H9 (cell line): ENCODE data around the gene CCSER2. TPM values are rescaled to one million over a fixed set of nuclear protein-coding genes. Genes with fewer than 3 reads are reported as not detected.

ENCODE experiments used
- DNase-seq: peaks from one replicate; pipeline ENCODE4 v3.0.0-alpha.2; 2017
- H2AFZ ChIP-seq: one replicate; pipeline ENCODE4 v1.6.1; 2013; ENCODE audit warnings: mild to moderate bottlenecking, low read length, control low read depth, moderate library complexity
- H2AK5ac ChIP-seq: 2 replicates; pipeline ENCODE4 v1.6.1; 2013; ENCODE audit warnings: low read length, control low read depth, mixed read lengths; ENCODE audit not compliant: insufficient read length
- H2BK120ac ChIP-seq: one replicate; pipeline ENCODE4 v1.6.1; 2013; ENCODE audit warnings: low read depth, mild to moderate bottlenecking, low read length, control low read depth, inconsistent platforms; ENCODE audit not compliant: poor library complexity, severe bottlenecking
- H2BK12ac ChIP-seq: 2 replicates; pipeline ENCODE4 v1.6.1; 2013; ENCODE audit warnings: low read length, control low read depth, mixed read lengths, low read depth; ENCODE audit not compliant: insufficient read length
- H2BK15ac ChIP-seq: 2 replicates; pipeline ENCODE4 v1.6.1; 2013; ENCODE audit warnings: low read depth, low read length, control low read depth
- H2BK20ac ChIP-seq: one replicate; pipeline ENCODE4 v1.6.1; 2013; ENCODE audit warnings: low read depth, mild to moderate bottlenecking, low read length, control low read depth, inconsistent platforms; ENCODE audit not compliant: poor library complexity, severe bottlenecking
- H2BK5ac ChIP-seq: 2 replicates; pipeline ENCODE4 v1.6.1; 2013; ENCODE audit warnings: low read length, control low read depth, mixed read lengths; ENCODE audit not compliant: insufficient read length
- H3K14ac ChIP-seq: 2 replicates; pipeline ENCODE4 v1.6.1; 2013; ENCODE audit warnings: low read length, control low read depth; ENCODE audit not compliant: insufficient read depth
- H3K18ac ChIP-seq: 2 replicates; pipeline ENCODE4 v1.6.1; 2013; ENCODE audit warnings: low read depth, mild to moderate bottlenecking, mixed read lengths, low read length, control low read depth; ENCODE audit not compliant: insufficient read length
- H3K23ac ChIP-seq: 2 replicates; pipeline ENCODE4 v1.6.1; 2013; ENCODE audit warnings: low read length, control low read depth, mixed read lengths, low read depth; ENCODE audit not compliant: insufficient read length
- H3K23me2 ChIP-seq: 2 replicates; pipeline ENCODE4 v1.6.1; 2013; ENCODE audit warnings: low read depth, mild to moderate bottlenecking, mixed read lengths, low read length, control low read depth; ENCODE audit not compliant: insufficient read length, poor library complexity, severe bottlenecking
- H3K27ac ChIP-seq: 2 replicates; pipeline ENCODE4 v1.5.1; 2013; ENCODE audit warnings: low read length, control low read depth, mixed read lengths, low read depth; ENCODE audit not compliant: insufficient read length
- H3K27me3 ChIP-seq: 2 replicates; pipeline ENCODE4 v1.6.1; 2013; ENCODE audit warnings: low read length, control low read depth, inconsistent platforms; ENCODE audit not compliant: insufficient read depth
- H3K4ac ChIP-seq: 2 replicates; pipeline ENCODE4 v1.6.1; 2013; ENCODE audit warnings: low read depth, mild to moderate bottlenecking, control low read depth, inconsistent platforms, low read length, moderate library complexity
- H3K4me1 ChIP-seq: 2 replicates; pipeline ENCODE4 v1.6.1; 2013; ENCODE audit warnings: low read length, control low read depth, inconsistent platforms; ENCODE audit not compliant: insufficient read depth
- H3K4me2 ChIP-seq: 2 replicates; pipeline ENCODE4 v1.6.1; 2013; ENCODE audit warnings: low read length, control low read depth, mixed read lengths; ENCODE audit not compliant: insufficient read length, insufficient read depth
- H3K56ac ChIP-seq: 2 replicates; pipeline ENCODE4 v1.6.1; 2013; ENCODE audit warnings: low read depth, mild to moderate bottlenecking, mixed read lengths, low read length, control low read depth; ENCODE audit not compliant: insufficient read length
- H3K79me1 ChIP-seq: 2 replicates; pipeline ENCODE4 v1.6.1; 2013; ENCODE audit warnings: low read depth, mild to moderate bottlenecking, moderate library complexity, low read length, control low read depth, inconsistent platforms; ENCODE audit not compliant: insufficient read depth, poor library complexity, severe bottlenecking
- H3K79me2 ChIP-seq: 2 replicates; pipeline ENCODE4 v1.6.1; 2013; ENCODE audit warnings: low read length, control low read depth, inconsistent platforms; ENCODE audit not compliant: insufficient read depth
- H3K9ac ChIP-seq: 2 replicates; pipeline ENCODE4 v1.6.1; 2013; ENCODE audit warnings: low read length, control low read depth, mixed read lengths; ENCODE audit not compliant: insufficient read length; ENCODE audit errors: extremely low read depth
- H3K9me3 ChIP-seq: one replicate; pipeline ENCODE4 v1.6.1; 2013; ENCODE audit warnings: low read depth, low read length, inconsistent platforms; ENCODE audit not compliant: control insufficient read depth
- H3T11ph ChIP-seq: one replicate; pipeline ENCODE4 v1.6.1; 2013; ENCODE audit warnings: mild to moderate bottlenecking, low read length, control low read depth, inconsistent platforms
- H4K20me1 ChIP-seq: one replicate; pipeline ENCODE4 v1.6.1; 2013; ENCODE audit not compliant: control insufficient read depth, insufficient read length, insufficient read depth
- H4K5ac ChIP-seq: 2 replicates; pipeline ENCODE4 v1.6.1; 2013; ENCODE audit warnings: low read depth, mild to moderate bottlenecking, mixed read lengths, low read length, control low read depth; ENCODE audit not compliant: insufficient read length
- H4K8ac ChIP-seq: replicated peaks from 2 replicates; pipeline ENCODE4 v1.6.1; 2013; ENCODE audit warnings: low read length, control low read depth, mixed read lengths, low read depth; ENCODE audit not compliant: insufficient read length
- H4K91ac ChIP-seq: 2 replicates; pipeline ENCODE4 v1.6.1; 2013; ENCODE audit warnings: low read depth, mild to moderate bottlenecking, moderate library complexity, mixed read lengths, low read length, control low read depth; ENCODE audit not compliant: insufficient read length
- H3K27ac Mint-ChIP-seq, 3 experiments: 2 replicates in 2 of 3; 3 replicates in 1 of 3; pipeline ENCODE4 v1.8.0; 2020 to 2021; ENCODE audit warnings: mixed read lengths in 3 of 3, mild to moderate bottlenecking in 1 of 3, moderate library complexity in 1 of 3
- H3K27me3 Mint-ChIP-seq: 2 replicates; pipeline ENCODE4 v1.8.0; 2021; ENCODE audit warnings: low read depth, mild to moderate bottlenecking, moderate library complexity, mixed read lengths
- H3K36me3 Mint-ChIP-seq, 3 experiments: 2 replicates in 2 of 3; 3 replicates in 1 of 3; pipeline ENCODE4 v1.8.0; 2020 to 2021; ENCODE audit warnings: low read depth in 3 of 3, mixed read lengths in 3 of 3; ENCODE audit not compliant: insufficient read depth in 1 of 3
- H3K4me1 Mint-ChIP-seq, 2 experiments: 2 replicates each; pipeline ENCODE4 v1.8.0; 2020; ENCODE audit warnings: mixed read lengths in 2 of 2
- H3K4me3 Mint-ChIP-seq, 2 experiments: 2 replicates in 1 of 2; 3 replicates in 1 of 2; pipeline ENCODE4 v1.8.0; 2020 to 2021; ENCODE audit warnings: mild to moderate bottlenecking in 2 of 2, mixed read lengths in 2 of 2, moderate library complexity in 1 of 2
- H3K9me3 Mint-ChIP-seq, 2 experiments: 2 replicates in 1 of 2; 3 replicates in 1 of 2; pipeline ENCODE4 v1.8.0; 2020; ENCODE audit warnings: mild to moderate bottlenecking in 2 of 2, mixed read lengths in 2 of 2, moderate library complexity in 1 of 2
- WGBS: extraction: QIAGEN DNeasy Blood & Tissue Kit; methylation state at CpG from one replicate; pipeline ENCODE4 v1.1.7; 2013; ENCODE audit warnings: missing lambda C conversion rate, low lambda C conversion rate, mixed read lengths; ENCODE audit not compliant: insufficient read length; ENCODE audit errors: extremely low coverage; 5-methylcytosine and 5-hydroxymethylcytosine counted together
- total RNA-seq: library from RNA; stranded (reverse); gene quantifications from 2 replicates; pipeline ENCODE4 v1.2.1, GENCODE V29; 2021
- TF ChIP-seq, protein P1 (sequence below): fragments of 200-600 bp; sonication (generic); conservative IDR thresholded peaks from 3 replicates; pipeline ENCODE4 v1.8.0; 2021; ENCODE audit warnings: antibody characterized with exemption, mild to moderate bottlenecking

CCSER2 gene
- total RNA-seq, 1 experiment from 2014 or later, result 22.2 TPM

DNA sequence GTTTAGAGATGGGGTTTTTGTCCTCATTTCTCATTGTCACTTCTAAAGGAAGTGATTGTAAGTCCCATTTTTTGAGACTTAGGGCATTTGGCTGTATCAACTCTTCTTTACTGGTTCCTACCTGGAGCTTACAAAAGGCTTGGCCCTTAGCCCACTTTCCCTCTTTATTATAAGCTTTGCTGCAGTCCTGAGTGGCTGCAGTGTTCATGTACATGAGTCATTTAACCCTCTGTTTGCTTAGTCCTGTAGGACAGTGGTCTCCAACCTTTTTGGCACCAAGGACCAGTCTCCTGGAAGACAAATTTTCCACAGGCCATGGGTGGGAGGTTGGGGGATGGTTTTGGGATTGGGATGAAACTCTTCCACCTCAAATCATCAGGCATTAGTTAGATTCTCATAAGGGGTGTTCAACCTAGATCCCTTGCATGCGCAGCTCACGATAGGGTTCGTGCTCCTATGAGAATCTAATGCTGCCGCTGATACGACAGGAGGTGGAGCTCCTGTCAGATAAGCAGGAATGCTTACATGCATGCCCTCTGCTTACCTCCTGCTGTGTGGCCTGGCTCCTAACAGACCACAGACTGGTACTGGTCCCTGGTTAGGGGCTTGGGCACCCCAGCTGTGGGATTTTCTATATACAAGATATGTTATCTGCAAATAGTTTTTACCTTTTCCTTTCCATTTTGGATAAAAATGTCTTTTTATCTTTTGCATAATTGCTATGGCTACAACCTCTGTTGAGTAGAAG is 99.7 kb downstream of the CCSER2 start:
- Histone ChIP-seq H3K4me2 (no peak overlapping the region), H3T11ph (no peak overlapping the region), H4K91ac (no peak overlapping the region), H3K4me1 (no peaks in the 10 kb centered on the region), H2AFZ (no peak overlapping the region), H2BK12ac (no peak overlapping the region), H3K27ac (no peak overlapping the region), H4K5ac (no peak overlapping the region), H2BK5ac (no peak overlapping the region), H3K79me2 (no peaks in the 10 kb centered on the region), H4K20me1 (no peaks in the 10 kb centered on the region), H3K9ac (no peak overlapping the region), H3K27me3 (no peaks in the 10 kb centered on the region), H3K9me3 (no peaks in the 10 kb centered on the region), H3K56ac (no peak overlapping the region), H3K4ac (no peak overlapping the region), H3K23me2 (no peaks in the 10 kb centered on the region), H2BK20ac (no peak overlapping the region), H3K79me1 (peaks cover 3% of the 10 kb centered on the region), H2BK120ac (no peak overlapping the region), H2BK15ac (no peak overlapping the region), H3K18ac (no peak overlapping the region), H2AK5ac (no peak overlapping the region), H3K14ac (no peak overlapping the region), H3K23ac (no peak overlapping the region), H4K8ac (no peak overlapping the region)
- DNase-seq, result no peak
- TF ChIP-seq, protein P1, sequence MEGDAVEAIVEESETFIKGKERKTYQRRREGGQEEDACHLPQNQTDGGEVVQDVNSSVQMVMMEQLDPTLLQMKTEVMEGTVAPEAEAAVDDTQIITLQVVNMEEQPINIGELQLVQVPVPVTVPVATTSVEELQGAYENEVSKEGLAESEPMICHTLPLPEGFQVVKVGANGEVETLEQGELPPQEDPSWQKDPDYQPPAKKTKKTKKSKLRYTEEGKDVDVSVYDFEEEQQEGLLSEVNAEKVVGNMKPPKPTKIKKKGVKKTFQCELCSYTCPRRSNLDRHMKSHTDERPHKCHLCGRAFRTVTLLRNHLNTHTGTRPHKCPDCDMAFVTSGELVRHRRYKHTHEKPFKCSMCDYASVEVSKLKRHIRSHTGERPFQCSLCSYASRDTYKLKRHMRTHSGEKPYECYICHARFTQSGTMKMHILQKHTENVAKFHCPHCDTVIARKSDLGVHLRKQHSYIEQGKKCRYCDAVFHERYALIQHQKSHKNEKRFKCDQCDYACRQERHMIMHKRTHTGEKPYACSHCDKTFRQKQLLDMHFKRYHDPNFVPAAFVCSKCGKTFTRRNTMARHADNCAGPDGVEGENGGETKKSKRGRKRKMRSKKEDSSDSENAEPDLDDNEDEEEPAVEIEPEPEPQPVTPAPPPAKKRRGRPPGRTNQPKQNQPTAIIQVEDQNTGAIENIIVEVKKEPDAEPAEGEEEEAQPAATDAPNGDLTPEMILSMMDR, result no peak
- H3K4me1 Mint-ChIP-seq, result peaks cover 7 to 8% of the 10 kb centered on the region in 2 experiments
- H3K27ac Mint-ChIP-seq, result no peak overlapping the region
- no CpG with 5 or more reads among the region's 5 CpGs for WGBS
- H3K36me3 Mint-ChIP-seq, result peaks cover 5 to 7% (median 6%) of the 10 kb centered on the region in 3 experiments; a peak in 4 of 7 replicates
- no peaks in the 10 kb centered on the region for H3K27me3 Mint-ChIP-seq
- no peak overlapping the region for H3K4me3 Mint-ChIP-seq
- peaks cover 0 to 5% of the 10 kb centered on the region in 2 experiments; a peak in 1 of 5 replicates for H3K9me3 Mint-ChIP-seq
